CD8-positive, alpha-beta memory T cell (primary cell): ENCODE measurements around the gene NEGR1. TPM values are rescaled to one million over a fixed set of nuclear protein-coding genes. Genes with fewer than 3 reads are reported as not detected.

Source experiments
- CTCF ChIA-PET: fragments of 350-600 bp; sonication (Branson Sonifier 250); formaldehyde crosslinking; loops from one replicate; lab custom pipeline; 2021; ENCODE audit warnings: antibody characterized with exemption; lab: Charles Lee
- POLR2A ChIA-PET: fragments of 350-600 bp; sonication (Branson Sonifier 250); formaldehyde crosslinking; loops from one replicate; lab custom pipeline; 2021; ENCODE audit warnings: antibody characterized with exemption; lab: Charles Lee
- DNase-seq, 5 donors: peaks; one replicate each; pipeline versions ENCODE4 v3.0.0 to v3.0.0-alpha.2; 2020 to 2022; ENCODE audit warnings: mixed read lengths in 1 of 5
- H3K27ac ChIP-seq: one replicate; pipeline ENCODE4 v1.7.0; 2013; ENCODE audit warnings: low read depth, mild to moderate bottlenecking, low read length, moderate library complexity
- H3K27me3 ChIP-seq: 2 replicates; pipeline ENCODE4 v1.7.0; 2013; ENCODE audit warnings: low read length, mild to moderate bottlenecking; ENCODE audit not compliant: insufficient read depth, poor library complexity, severe bottlenecking
- H3K36me3 ChIP-seq: 2 replicates; pipeline ENCODE4 v1.7.0; 2013; ENCODE audit warnings: mild to moderate bottlenecking, low read length, moderate library complexity; ENCODE audit not compliant: insufficient read depth
- H3K4me1 ChIP-seq: 2 replicates; pipeline ENCODE4 v1.7.0; 2013; ENCODE audit warnings: mild to moderate bottlenecking, low read length, moderate library complexity; ENCODE audit not compliant: insufficient read depth
- H3K4me3 ChIP-seq: 2 replicates; pipeline ENCODE4 v1.7.0; 2013; ENCODE audit warnings: mild to moderate bottlenecking, low read length
- H3K9me3 ChIP-seq: 2 replicates; pipeline ENCODE4 v1.7.0; 2013; ENCODE audit warnings: mild to moderate bottlenecking, low read length
- H3K27ac Mint-ChIP-seq, 8 donors: one replicate each; pipeline ENCODE4 v1.8.0; 2020 to 2021; ENCODE audit warnings: mixed read lengths in 8 of 8, mild to moderate bottlenecking in 6 of 8, inconsistent platforms in 3 of 8, moderate library complexity in 3 of 8
- H3K27me3 Mint-ChIP-seq, 2 donors: one replicate each; pipeline ENCODE4 v1.8.0; 2020 to 2021; ENCODE audit warnings: mixed read lengths in 2 of 2, mild to moderate bottlenecking in 1 of 2, moderate library complexity in 1 of 2
- H3K36me3 Mint-ChIP-seq, 3 donors: one replicate each; pipeline ENCODE4 v1.8.0; 2020 to 2021; ENCODE audit warnings: mixed read lengths in 3 of 3, inconsistent platforms in 1 of 3, mild to moderate bottlenecking in 1 of 3
- H3K4me1 Mint-ChIP-seq, 3 donors: one replicate each; pipeline ENCODE4 v1.8.0; 2020 to 2021; ENCODE audit warnings: mixed read lengths in 3 of 3, inconsistent platforms in 1 of 3, mild to moderate bottlenecking in 1 of 3
- H3K4me3 Mint-ChIP-seq, 7 donors: one replicate each; pipeline ENCODE4 v1.8.0; 2020 to 2021; ENCODE audit warnings: mixed read lengths in 7 of 7, mild to moderate bottlenecking in 6 of 7, moderate library complexity in 4 of 7, inconsistent platforms in 2 of 7
- H3K9me3 Mint-ChIP-seq, 5 donors: one replicate each; pipeline ENCODE4 v1.8.0; 2020 to 2022; ENCODE audit warnings: mixed read lengths in 5 of 5, mild to moderate bottlenecking in 3 of 5, moderate library complexity in 2 of 5, inconsistent platforms in 1 of 5
- polyA plus RNA-seq: library from polyadenylated mRNA; unstranded; fragments of 300-500 nt; fragmentation: Illumina TruSeq; gene quantifications from one replicate; pipeline ENCODE4 v1.2.3, GENCODE V29; 2021
- total RNA-seq, 2 experiments: library from RNA; stranded (reverse); gene quantifications; one replicate each; pipeline ENCODE4 v1.2.3, GENCODE V29; 2021

Gene NEGR1
- total and polyA plus RNA-seq, 3 experiments from 2014 or later = not detected

DNA sequence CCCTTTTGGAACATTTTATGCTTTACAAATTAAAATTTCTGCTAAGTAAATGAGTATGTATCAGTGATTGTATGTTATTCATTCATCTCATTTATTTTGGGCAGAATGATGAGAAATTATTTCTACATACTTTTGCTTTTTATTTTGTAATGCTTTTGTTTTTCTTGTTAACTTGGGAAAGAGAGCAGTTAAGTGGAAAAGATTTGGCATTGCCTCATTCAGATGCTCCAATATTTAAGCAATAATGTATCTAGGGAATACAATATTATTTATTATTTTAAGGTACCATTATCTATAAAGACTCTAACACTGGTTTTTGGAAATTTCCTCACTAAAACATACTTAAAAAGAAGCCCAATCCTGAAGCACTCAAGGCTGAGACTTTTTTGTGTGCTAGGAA lies 431.8 kb downstream of the NEGR1 start:
- no peaks in the 10 kb centered on the region for H3K27me3 ChIP-seq
- Mint-ChIP-seq H3K4me1 (no peaks in the 10 kb centered on the region), H3K4me3 (no peak overlapping the region), H3K27me3 (no peaks in the 10 kb centered on the region), H3K9me3 (peaks cover 0 to 15% (median 8%) of the 10 kb centered on the region in 5 donors), H3K27ac (no peak overlapping the region), H3K36me3 (no peaks in the 10 kb centered on the region)
- H3K4me3 ChIP-seq = no peak overlapping the region
- H3K9me3 ChIP-seq = no peaks in the 10 kb centered on the region
- no peak for DNase-seq
- no peaks in the 10 kb centered on the region for H3K36me3 ChIP-seq
- H3K27ac ChIP-seq = no peak overlapping the region
- no peaks in the 10 kb centered on the region for H3K4me1 ChIP-seq
- ChIA-PET POLR2A (no interaction called here), CTCF (no interaction called here)

DNA sequence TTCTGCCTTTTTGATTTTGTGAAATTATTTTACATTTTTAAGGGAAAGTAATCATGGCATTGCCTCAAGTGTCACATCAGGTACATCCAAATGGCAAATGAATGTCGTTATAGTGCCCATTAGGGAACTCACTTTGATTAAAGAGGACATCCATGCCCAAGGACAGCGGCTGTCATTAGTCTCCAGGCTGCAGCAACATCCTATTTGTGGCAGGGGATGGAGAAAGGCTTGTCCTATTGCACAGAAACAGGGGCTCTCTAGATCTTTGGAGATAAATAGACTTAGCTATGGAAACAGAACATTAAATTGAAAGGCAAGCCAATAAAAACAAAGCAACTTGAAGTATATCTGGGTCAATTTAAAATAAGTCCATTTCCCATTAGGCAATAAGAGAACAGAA lies 439.3 kb downstream of the NEGR1 start:
- Mint-ChIP-seq H3K27me3 (no peaks in the 10 kb centered on the region), H3K27ac (no peak overlapping the region), H3K4me1 (no peaks in the 10 kb centered on the region), H3K9me3 (peaks cover 1 to 18% (median 8%) of the 10 kb centered on the region in 5 donors), H3K36me3 (no peaks in the 10 kb centered on the region), H3K4me3 (no peak overlapping the region)
- no peak for DNase-seq
- Histone ChIP-seq H3K4me3 (no peak overlapping the region), H3K4me1 (no peaks in the 10 kb centered on the region), H3K27ac (no peak overlapping the region), H3K36me3 (no peaks in the 10 kb centered on the region), H3K27me3 (no peaks in the 10 kb centered on the region), H3K9me3 (no peaks in the 10 kb centered on the region)
- POLR2A ChIA-PET = no interaction called here
- CTCF ChIA-PET = no interaction called here

DNA sequence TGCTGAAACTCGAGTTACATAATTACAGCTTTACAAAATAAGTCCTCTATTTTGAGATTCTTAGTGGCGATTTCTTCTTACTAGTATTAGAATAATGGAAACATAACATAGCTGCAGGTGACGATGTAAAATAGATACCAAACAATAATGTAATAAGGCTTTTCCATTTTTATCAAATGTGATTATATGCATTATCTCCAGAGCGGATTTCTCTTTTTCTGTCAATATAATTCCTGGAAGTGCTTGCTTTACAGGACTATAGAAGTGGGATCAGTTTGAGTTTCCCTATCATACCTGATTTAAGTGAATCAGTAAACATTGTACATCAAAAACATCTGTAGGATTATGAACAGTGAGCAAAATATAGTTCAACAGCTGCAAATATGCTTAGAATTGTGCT lies 442.5 kb downstream of the NEGR1 start:
- no peak overlapping the region for H3K27ac Mint-ChIP-seq
- H3K4me3 Mint-ChIP-seq = no peak overlapping the region

DNA sequence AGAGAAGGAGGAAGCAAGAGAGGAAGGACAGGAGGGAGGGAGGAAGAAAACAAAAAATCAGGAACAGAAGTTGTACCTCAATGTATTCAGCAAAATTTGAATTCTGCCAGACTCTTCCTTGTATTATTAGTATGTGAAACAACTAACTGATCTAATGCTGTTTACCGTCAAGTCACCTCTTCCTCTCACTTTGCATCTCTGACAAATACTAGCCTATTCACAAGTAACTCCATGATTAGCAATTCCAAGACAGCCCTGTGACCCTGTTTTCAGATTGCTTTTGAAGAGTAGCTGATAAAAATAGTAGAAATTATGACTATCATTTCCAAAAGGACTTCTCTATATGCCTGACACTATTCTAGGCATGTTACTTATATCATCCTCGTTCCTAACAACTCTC lies 445.4 kb downstream of the NEGR1 start:
- H3K9me3 ChIP-seq = no peaks in the 10 kb centered on the region
- Mint-ChIP-seq H3K27me3 (no peaks in the 10 kb centered on the region), H3K36me3 (no peaks in the 10 kb centered on the region), H3K4me3 (no peak overlapping the region), H3K4me1 (no peaks in the 10 kb centered on the region), H3K9me3 (peaks cover 1 to 7% (median 5%) of the 10 kb centered on the region in 5 donors), H3K27ac (no peak overlapping the region)
- no peak overlapping the region for H3K4me3 ChIP-seq
- ChIA-PET POLR2A (no interaction called here), CTCF (no interaction called here)
- H3K27ac ChIP-seq = no peak overlapping the region
- DNase-seq = no peak
- H3K36me3 ChIP-seq = no peaks in the 10 kb centered on the region
- H3K4me1 ChIP-seq = no peaks in the 10 kb centered on the region
- H3K27me3 ChIP-seq = no peaks in the 10 kb centered on the region

More for the DNA sequence above, 442.5 kb downstream of the NEGR1 start:
- peaks cover 2 to 18% (median 4%) of the 10 kb centered on the region in 5 donors for H3K9me3 Mint-ChIP-seq
- H3K36me3 ChIP-seq = no peaks in the 10 kb centered on the region
- no peak overlapping the region for H3K4me3 ChIP-seq
- H3K36me3 Mint-ChIP-seq = no peaks in the 10 kb centered on the region
- H3K4me1 ChIP-seq = no peaks in the 10 kb centered on the region
- H3K27ac ChIP-seq = no peak overlapping the region
- no peaks in the 10 kb centered on the region for H3K9me3 ChIP-seq
- H3K27me3 Mint-ChIP-seq = no peaks in the 10 kb centered on the region
- H3K27me3 ChIP-seq = no peaks in the 10 kb centered on the region
- ChIA-PET POLR2A (no interaction called here), CTCF (no interaction called here)
- no peak for DNase-seq
- H3K4me1 Mint-ChIP-seq = no peaks in the 10 kb centered on the region

DNA sequence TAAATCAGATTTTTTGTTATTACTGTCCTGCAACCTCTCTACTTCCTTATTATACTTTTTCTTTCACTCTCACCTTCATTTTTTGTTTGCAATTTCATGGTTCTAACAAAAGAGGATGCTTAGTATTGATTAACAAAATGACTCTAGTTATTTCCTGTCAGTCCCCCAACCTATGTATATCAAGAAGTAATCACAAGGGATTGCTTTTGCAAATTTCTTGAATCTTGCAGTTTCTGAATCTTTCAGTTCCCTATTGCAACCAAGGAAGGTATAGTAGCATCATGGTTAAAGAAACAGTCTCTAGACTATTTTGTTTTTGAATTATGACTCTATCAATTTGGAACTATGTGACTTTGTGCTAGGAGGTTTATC lies 446.9 kb downstream of the NEGR1 start:
- H3K9me3 ChIP-seq = no peaks in the 10 kb centered on the region
- no peak for DNase-seq
- H3K27me3 ChIP-seq = no peaks in the 10 kb centered on the region
- no peaks in the 10 kb centered on the region for H3K4me1 ChIP-seq
- Mint-ChIP-seq H3K9me3 (peaks cover 2 to 10% (median 7%) of the 10 kb centered on the region in 5 donors), H3K4me3 (no peak overlapping the region), H3K27me3 (no peaks in the 10 kb centered on the region), H3K4me1 (no peaks in the 10 kb centered on the region), H3K27ac (no peak overlapping the region), H3K36me3 (no peaks in the 10 kb centered on the region)
- POLR2A ChIA-PET = no interaction called here
- no peak overlapping the region for H3K4me3 ChIP-seq
- H3K36me3 ChIP-seq = no peaks in the 10 kb centered on the region
- no peak overlapping the region for H3K27ac ChIP-seq
- CTCF ChIA-PET = no interaction called here

DNA sequence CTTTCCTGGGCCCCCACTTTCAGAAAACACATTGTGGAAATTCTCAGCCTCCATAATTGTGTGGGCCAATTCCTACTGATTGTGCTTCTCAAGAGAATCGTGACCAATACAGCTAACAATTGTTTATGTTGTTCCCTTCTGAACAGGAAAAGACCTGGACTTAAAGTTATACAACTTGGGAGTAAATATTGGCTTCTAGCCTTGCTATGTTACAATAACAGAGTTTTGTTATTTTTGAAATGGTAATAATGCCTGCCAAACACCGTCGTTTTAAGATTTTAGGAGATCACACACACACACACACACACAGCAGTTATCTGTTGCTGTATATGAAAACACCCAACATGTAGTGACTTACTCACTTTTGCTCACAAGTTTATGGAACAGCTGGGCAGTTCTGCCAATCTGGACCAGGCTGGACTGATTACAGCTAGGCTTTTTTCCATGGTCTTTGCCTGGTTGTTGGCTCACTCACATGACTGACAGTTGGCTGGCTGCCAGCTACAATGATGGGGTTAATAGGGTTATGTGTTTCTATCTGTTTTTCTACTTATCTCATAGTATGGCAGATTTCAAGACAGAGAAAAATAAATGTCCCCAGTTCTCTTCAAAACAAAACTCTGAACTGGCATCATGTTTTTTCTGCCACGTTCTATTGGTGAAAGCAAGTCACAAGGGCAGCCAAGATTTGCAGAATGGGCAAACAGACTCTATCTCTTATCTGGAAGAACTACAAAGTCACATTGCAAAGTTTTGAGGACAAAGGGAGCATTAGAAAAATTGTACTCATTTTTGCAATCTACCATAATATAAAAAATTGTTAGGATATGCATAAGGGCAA lies 447.5 kb downstream of the NEGR1 start:
- Histone ChIP-seq H3K27me3 (no peaks in the 10 kb centered on the region), H3K4me1 (no peaks in the 10 kb centered on the region), H3K4me3 (no peak overlapping the region), H3K27ac (no peak overlapping the region), H3K9me3 (no peaks in the 10 kb centered on the region), H3K36me3 (no peaks in the 10 kb centered on the region)
- Mint-ChIP-seq H3K27me3 (no peaks in the 10 kb centered on the region), H3K27ac (no peak overlapping the region), H3K9me3 (peaks cover 5 to 11% (median 7%) of the 10 kb centered on the region in 5 donors), H3K4me1 (no peaks in the 10 kb centered on the region), H3K36me3 (no peaks in the 10 kb centered on the region), H3K4me3 (no peak overlapping the region)
- POLR2A ChIA-PET = no interaction called here
- DNase-seq = no peak
- CTCF ChIA-PET = no interaction called here

DNA sequence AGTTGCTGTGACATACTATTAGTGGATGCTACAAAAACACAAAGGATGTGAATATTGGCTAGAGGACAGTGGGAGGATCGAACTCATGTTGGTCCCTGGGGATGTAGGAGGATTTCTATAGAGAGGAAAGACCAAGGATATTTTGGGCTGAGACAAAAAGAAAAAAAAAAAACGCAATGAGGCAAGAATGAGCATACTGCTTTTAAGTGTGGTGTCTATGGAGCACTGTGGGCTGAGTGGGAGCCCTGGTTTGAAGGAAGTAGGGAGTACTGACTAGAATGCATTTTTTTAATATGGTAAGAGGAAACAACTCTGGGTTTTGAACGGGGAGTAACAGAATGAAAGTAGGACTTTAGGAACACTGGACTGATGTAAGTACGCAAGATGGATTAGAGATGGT lies 450.7 kb downstream of the NEGR1 start:
- Histone ChIP-seq H3K4me1 (no peaks in the 10 kb centered on the region), H3K36me3 (no peaks in the 10 kb centered on the region), H3K27ac (no peak overlapping the region), H3K27me3 (no peaks in the 10 kb centered on the region), H3K9me3 (no peaks in the 10 kb centered on the region), H3K4me3 (no peak overlapping the region)
- Mint-ChIP-seq H3K36me3 (no peaks in the 10 kb centered on the region), H3K27me3 (no peaks in the 10 kb centered on the region), H3K4me3 (no peak overlapping the region), H3K27ac (no peak overlapping the region), H3K9me3 (peaks cover 5 to 19% (median 7%) of the 10 kb centered on the region in 5 donors), H3K4me1 (no peaks in the 10 kb centered on the region)
- POLR2A ChIA-PET = no interaction called here
- CTCF ChIA-PET = no interaction called here
- no peak for DNase-seq

DNA sequence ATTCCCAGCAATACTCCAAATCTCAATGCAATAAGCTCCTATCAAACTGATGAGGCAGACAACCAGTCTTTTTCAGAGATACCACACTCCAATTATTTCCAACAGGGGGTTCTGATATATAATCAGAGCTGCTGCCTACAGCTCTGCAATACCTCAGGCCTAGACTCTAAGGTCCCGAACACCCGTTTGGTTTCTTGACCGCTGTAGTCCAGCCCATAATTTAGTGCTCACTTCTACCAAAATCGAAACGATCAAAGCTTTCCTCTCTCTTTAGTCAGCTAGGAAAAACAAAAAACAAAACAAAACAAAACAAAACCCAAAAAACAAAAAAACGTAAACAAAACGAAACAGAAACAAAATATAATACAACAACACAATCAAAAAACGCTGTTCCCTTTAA lies 453.0 kb downstream of the NEGR1 start:
- no peak for DNase-seq
- H3K4me1 ChIP-seq = no peaks in the 10 kb centered on the region
- H3K36me3 ChIP-seq = no peaks in the 10 kb centered on the region
- H3K4me3 Mint-ChIP-seq = no peak overlapping the region
- H3K4me1 Mint-ChIP-seq = no peaks in the 10 kb centered on the region
- H3K9me3 ChIP-seq = no peaks in the 10 kb centered on the region
- no peaks in the 10 kb centered on the region for H3K36me3 Mint-ChIP-seq
- H3K9me3 Mint-ChIP-seq = peaks cover 0 to 29% (median 7%) of the 10 kb centered on the region in 5 donors
- no peaks in the 10 kb centered on the region for H3K27me3 Mint-ChIP-seq
- CTCF ChIA-PET = no interaction called here
- H3K27ac Mint-ChIP-seq = no peak overlapping the region
- no peaks in the 10 kb centered on the region for H3K27me3 ChIP-seq
- no peak overlapping the region for H3K27ac ChIP-seq
- no peak overlapping the region for H3K4me3 ChIP-seq
- POLR2A ChIA-PET = no interaction called here
